OCI-LY7 (cell line): ENCODE measurements around the gene AFG3L2. TPM values are rescaled to one million over a fixed set of nuclear protein-coding genes. Genes with fewer than 3 reads are reported as not detected.
"Not testable (repeated sequence)": the region's sequence is repeated elsewhere in the genome, so short reads cannot be mapped to it uniquely, and the experiment has no call there.

Source experiments
- BruUV-seq: library from RNA; stranded (reverse); fragments of 400-500 nt; replicated peaks from 2 replicates; lab custom pipeline; 2021; lab: Mats Ljungman, UMichigan
- CTCF ChIA-PET: fragments of 300-600 bp; sonication (Branson Sonifier 250); formaldehyde crosslinking; loops from one replicate; lab custom pipeline; 2022; ENCODE audit warnings: antibody characterized with exemption; ENCODE audit not compliant: unreplicated experiment; lab: Charles Lee
- POLR2A ChIA-PET: fragments of 300-600 bp; sonication (Branson Sonifier 250); formaldehyde crosslinking; loops from one replicate; lab custom pipeline; 2022; ENCODE audit warnings: antibody characterized with exemption; lab: Charles Lee
- DNase-seq: peaks from one replicate; pipeline ENCODE4 v3.0.0-alpha.2; 2015; ENCODE audit warnings: low spot score
- H2AFZ ChIP-seq: fragments of 200-600 bp; sonication (generic), shearing (Covaris generic); 2 replicates; pipeline ENCODE4 v1.6.1; 2014; ENCODE audit warnings: mild to moderate bottlenecking, antibody characterized with exemption, low read length, moderate library complexity
- H3K27ac ChIP-seq: fragments of 200-600 bp; sonication (generic); 2 replicates; pipeline ENCODE4 v1.5.1; 2014; ENCODE audit warnings: mixed run types, low read depth, mild to moderate bottlenecking, moderate library complexity, low read length, inconsistent platforms; ENCODE audit not compliant: poor library complexity, severe bottlenecking
- H3K36me3 ChIP-seq: fragments of 200-600 bp; sonication (generic); 2 replicates; pipeline ENCODE4 v1.6.1; 2014; ENCODE audit warnings: mild to moderate bottlenecking, antibody characterized with exemption, low read length, moderate library complexity, mixed read lengths; ENCODE audit not compliant: insufficient read depth
- H3K4me1 ChIP-seq: fragments of 200-600 bp; sonication (generic); 2 replicates; pipeline ENCODE4 v1.5.1; 2014; ENCODE audit warnings: mild to moderate bottlenecking, low read length; ENCODE audit not compliant: insufficient read depth, poor library complexity, severe bottlenecking
- H3K4me2 ChIP-seq: fragments of 200-600 bp; sonication (generic); 2 replicates; pipeline ENCODE4 v1.6.1; 2014; ENCODE audit warnings: mild to moderate bottlenecking, low read length
- H3K4me3 ChIP-seq: fragments of 200-600 bp; sonication (generic); 2 replicates; pipeline ENCODE4 v1.5.1; 2014; ENCODE audit warnings: mild to moderate bottlenecking, low read depth, low read length; ENCODE audit not compliant: poor library complexity, severe bottlenecking
- H3K79me2 ChIP-seq: fragments of 200-600 bp; sonication (generic); 2 replicates; pipeline ENCODE4 v1.6.1; 2016; ENCODE audit warnings: low read depth, mild to moderate bottlenecking, low read length, moderate library complexity, mixed read lengths; ENCODE audit not compliant: insufficient read depth
- H3K9me2 ChIP-seq: fragments of 200-600 bp; sonication (generic); 2 replicates; pipeline ENCODE4 v1.6.1; 2016; ENCODE audit warnings: mild to moderate bottlenecking, low read length, mixed read lengths; ENCODE audit not compliant: insufficient read depth
- H3K9me3 ChIP-seq: fragments of 200-600 bp; sonication (generic); 2 replicates; pipeline ENCODE4 v1.6.1; 2014; ENCODE audit warnings: mild to moderate bottlenecking, mixed run types, low read length, mixed read lengths
- H4K20me1 ChIP-seq: fragments of 200-600 bp; sonication (generic); 2 replicates; pipeline ENCODE4 v1.6.1; 2014; ENCODE audit warnings: mild to moderate bottlenecking, antibody characterized with exemption, low read length, moderate library complexity, mixed read lengths; ENCODE audit not compliant: insufficient read depth
- CTCF ChIP-seq: fragments of 200-600 bp; sonication (generic); conservative IDR thresholded peaks from 2 replicates; pipeline ENCODE4 v1.5.1; 2014; ENCODE audit warnings: mild to moderate bottlenecking, antibody characterized with exemption, low read length, moderate library complexity, mixed read lengths
- EZH2phosphoT487 ChIP-seq: fragments of 200-600 bp; sonication (generic); IDR thresholded peaks from 2 replicates; pipeline ENCODE4 v1.6.1; 2018; ENCODE audit warnings: low read depth, borderline replicate concordance, mild to moderate bottlenecking, mixed run types, antibody characterized with exemption, low read length, moderate library complexity, mixed read lengths
- intact Hi-C: fragments of 100-400 bp; cut with micrococcal nuclease; formaldehyde crosslinking; loops from one replicate; pipeline ENCODE4 v1.10.0; 2022; ENCODE audit not compliant: unreplicated experiment
- total RNA-seq, 2 experiments: library from RNA; depleted of rRNA in 1 of 2; stranded (reverse); fragments of >200 nt in 1 of 2; shearing (Covaris generic) in 1 of 2; gene quantifications; 2 replicates each; pipeline ENCODE4 v1.2.3, GENCODE V29; 2014 to 2022

Gene AFG3L2
- total RNA-seq, 2 experiments from 2014 or later, result 44.8 to 72.7 TPM

- no peak for TF ChIP-seq CTCF
- no peak for TF ChIP-seq EZH2phosphoT487
- H3K9me2 ChIP-seq, result no peaks in the 10 kb centered on the region
- no peak for DNase-seq
- CTCF ChIA-PET, result no interaction called here
- H3K27ac ChIP-seq, result no peak overlapping the region
- H3K9me3 ChIP-seq, result no peaks in the 10 kb centered on the region
- no peaks in the 10 kb centered on the region for H4K20me1 ChIP-seq
- POLR2A ChIA-PET, result interaction anchor here (0.7 kb wide), 1 partner anchor 13 kb away, joined by 4 read pairs; no protein-coding TSS in a partner anchor
- no peak overlapping the region for H2AFZ ChIP-seq
- peaks cover 11% of the 10 kb centered on the region; the same call in 1 of the 2 replicates for H3K36me3 ChIP-seq
- H3K4me2 ChIP-seq, result no peak overlapping the region
- intact Hi-C loops, result no loop called here
- no TSS peak for BruUV-seq
- H3K79me2 ChIP-seq, result 0 out of 2 replicates have a peak, but pooled peaks cover 10% of the 10 kb centered on the region
- peaks cover 7% of the 10 kb centered on the region for H3K4me1 ChIP-seq
- no peak overlapping the region for H3K4me3 ChIP-seq
Measured at GRCh38 chr18:12416098-12416729, 39.2 kb upstream of the AFG3L2 start.

- H3K36me3 ChIP-seq, result peaks cover 17% of the 10 kb centered on the region; the same call in 1 of the 2 replicates
- TF ChIP-seq EZH2phosphoT487 (no peak), CTCF (no peak)
- peaks cover 23% of the 10 kb centered on the region for H3K4me1 ChIP-seq
- no peaks in the 10 kb centered on the region for H4K20me1 ChIP-seq
- no peak overlapping the region for H3K4me3 ChIP-seq
- H3K27ac ChIP-seq, result no peak overlapping the region
- no TSS peak for BruUV-seq
- H3K79me2 ChIP-seq, result peaks cover 38% of the 10 kb centered on the region
- no peak overlapping the region for H2AFZ ChIP-seq
- POLR2A ChIA-PET, result interaction anchor here (0.6 kb wide), 1 partner anchor 311 kb away, joined by 3 read pairs; no protein-coding TSS in a partner anchor
- intact Hi-C loops, result no loop called here
- H3K9me2 ChIP-seq, result no peaks in the 10 kb centered on the region
- no peak overlapping the region for H3K4me2 ChIP-seq
- no peak for DNase-seq
- H3K9me3 ChIP-seq, result no peaks in the 10 kb centered on the region
- CTCF ChIA-PET, result no interaction called here
Measured at GRCh38 chr18:12411456-12411855, 34.4 kb upstream of the AFG3L2 start.

- H3K36me3 ChIP-seq, result peaks cover 17% of the 10 kb centered on the region; the same call in 1 of the 2 replicates
- H3K27ac ChIP-seq, intact Hi-C loops, DNase-seq, H4K20me1 ChIP-seq, H3K9me2 ChIP-seq, CTCF ChIA-PET, H3K4me3 ChIP-seq, H2AFZ ChIP-seq, BruUV-seq, H3K4me2 ChIP-seq, H3K9me3 ChIP-seq, POLR2A ChIA-PET: not testable (repeated sequence)
- peaks cover 28% of the 10 kb centered on the region for H3K4me1 ChIP-seq
- H3K79me2 ChIP-seq, result peaks cover 38% of the 10 kb centered on the region
Measured at GRCh38 chr18:12410747-12411146, 33.7 kb upstream of the AFG3L2 start.
